GM23248 (cell line): ENCODE data around the gene ADAM12. TPM values are rescaled to one million over a fixed set of nuclear protein-coding genes. Genes with fewer than 3 reads are reported as not detected.

Experiments used
- DNase-seq: peaks from one replicate; pipeline ENCODE4 v3.0.0-alpha.2; 2015
- H2AFZ ChIP-seq: fragments of 200-600 bp; sonication (generic); 2 replicates; pipeline ENCODE4 v1.6.1; 2016; ENCODE audit warnings: antibody characterized with exemption
- H3F3A ChIP-seq: fragments of 200-600 bp; sonication (generic); 2 replicates; pipeline ENCODE4 v1.6.1; 2016; ENCODE audit warnings: mild to moderate bottlenecking, antibody characterized with exemption, mixed run types; ENCODE audit not compliant: insufficient read depth
- H3K27ac ChIP-seq: fragments of 200-600 bp; sonication (generic); 2 replicates; pipeline ENCODE4 v1.5.1; 2016; ENCODE audit warnings: mild to moderate bottlenecking
- H3K27me3 ChIP-seq: fragments of 200-600 bp; sonication (generic); replicated peaks from 2 replicates; pipeline ENCODE4 v1.6.1; 2016; ENCODE audit warnings: mild to moderate bottlenecking; ENCODE audit not compliant: insufficient read depth
- H3K36me3 ChIP-seq: fragments of 200-600 bp; sonication (generic); 2 replicates; pipeline ENCODE4 v1.6.1; 2016; ENCODE audit warnings: low read depth, mild to moderate bottlenecking
- H3K4me1 ChIP-seq: fragments of 200-600 bp; sonication (generic); 2 replicates; pipeline ENCODE4 v1.6.1; 2016; ENCODE audit warnings: mild to moderate bottlenecking; ENCODE audit not compliant: insufficient read depth
- H3K4me2 ChIP-seq: fragments of 200-600 bp; sonication (generic); one replicate; pipeline ENCODE4 v1.6.1; 2016; ENCODE audit warnings: mild to moderate bottlenecking; ENCODE audit not compliant: unreplicated experiment
- H3K4me3 ChIP-seq: fragments of 200-600 bp; sonication (generic); 2 replicates; pipeline ENCODE4 v1.5.1; 2016; ENCODE audit warnings: mild to moderate bottlenecking
- H3K79me2 ChIP-seq: fragments of 200-600 bp; sonication (generic); 2 replicates; pipeline ENCODE4 v1.6.1; 2016; ENCODE audit warnings: mild to moderate bottlenecking; ENCODE audit not compliant: insufficient read depth
- H3K9ac ChIP-seq: fragments of 200-600 bp; sonication (generic); 2 replicates; pipeline ENCODE4 v1.6.1; 2016; ENCODE audit warnings: mild to moderate bottlenecking
- H3K9me2 ChIP-seq: fragments of 200-600 bp; sonication (generic); 2 replicates; pipeline ENCODE4 v1.6.1; 2016; ENCODE audit warnings: mixed run types, mild to moderate bottlenecking, moderate library complexity; ENCODE audit not compliant: insufficient read depth
- H3K9me3 ChIP-seq: fragments of 200-600 bp; sonication (generic); one replicate; pipeline ENCODE4 v1.6.1; 2017; ENCODE audit warnings: low read depth
- H4K20me1 ChIP-seq: fragments of 200-600 bp; sonication (generic); 2 replicates; pipeline ENCODE4 v1.6.0; 2016; ENCODE audit not compliant: insufficient read depth
- EZH2 ChIP-seq: fragments of 200-600 bp; sonication (generic); IDR thresholded peaks from 2 replicates; pipeline ENCODE4 v1.6.1; 2018; ENCODE audit warnings: antibody characterized with exemption, mild to moderate bottlenecking; ENCODE audit not compliant: insufficient read depth, poor library complexity, severe bottlenecking
- EZH2phosphoT487 ChIP-seq: fragments of 200-600 bp; sonication (generic); IDR thresholded peaks from 2 replicates; pipeline ENCODE4 v1.6.1; 2018; ENCODE audit warnings: antibody characterized with exemption, moderate library complexity, mild to moderate bottlenecking, low read depth; ENCODE audit not compliant: insufficient read depth
- WGBS, 2 experiments: methylation state at CpG; one replicate each; pipeline ENCODE4 v1.1.6; 2015 to 2017; ENCODE audit warnings: low lambda C conversion rate in 2 of 2, low coverage in 1 of 2; ENCODE audit errors: missing lambda C conversion rate in 2 of 2; 5-methylcytosine and 5-hydroxymethylcytosine counted together
- in situ Hi-C: fragments of 300-500 bp; cut with MboI; formaldehyde crosslinking; loops from 2 replicates; pipeline ENCODE4 v1.15.0; 2020
- polyA plus RNA-seq: library from polyadenylated mRNA; unstranded; fragments of >200 nt; fragmentation: Nextera tagmentation; extraction: Ambion mirVana; gene quantifications from 2 replicates; pipeline ENCODE4 v1.2.1, GENCODE V29; 2016
- total RNA-seq: library from RNA; depleted of rRNA; stranded (reverse); fragments of >200 nt; shearing (Covaris generic); gene quantifications from 2 replicates; pipeline ENCODE4 v1.2.3, GENCODE V29; 2014; rRNA removed

Gene ADAM12
- total RNA-seq (127 and 141 TPM in 2 replicates), polyA plus RNA-seq (58.4 and 59.0 TPM in 2 replicates)

GRCh38 chr10:126387931-126388911 lies at the start of gene ADAM12:
Gene ADAM12 (minus strand): TSS chr10:126388477. CDS start chr10:126388145, 332 bp downstream.
- peak within 1 kb of the TSS; percentile 71 for H3K27ac ChIP-seq
- DNase-seq, result peak; percentile 86
- H3K9ac ChIP-seq, result peak within 1 kb of the TSS; percentile 86
- peak within 1 kb of the TSS; percentile 88 for H3K4me3 ChIP-seq
- H3K9me2 ChIP-seq, result no peaks in the 10 kb centered on the region
- peak within 1 kb of the TSS; percentile 64 for H2AFZ ChIP-seq
- peaks cover 58% of the 10 kb centered on the region for H3F3A ChIP-seq
- TF ChIP-seq EZH2 (no peak), EZH2phosphoT487 (no peak)
- H3K4me1 ChIP-seq, result peaks cover 47% of the 10 kb centered on the region
- H3K79me2 ChIP-seq, result peaks cover 40% of the 10 kb centered on the region
- no peaks in the 10 kb centered on the region for H3K9me3 ChIP-seq
- no peaks in the 10 kb centered on the region for H4K20me1 ChIP-seq
- in situ Hi-C loops, result loop anchor here (10.0 kb wide), 1 partner anchor 403 kb away; no protein-coding TSS in a partner anchor
- WGBS, 2 experiments, result 10 to 14% methylated on average over 77 to 98 of the region's 127 CpGs
- no peaks in the 10 kb centered on the region for H3K27me3 ChIP-seq
- H3K4me2 ChIP-seq, result peak within 1 kb of the TSS; percentile 94
- H3K36me3 ChIP-seq, result peaks cover 1% of the 10 kb centered on the region; the same call in 1 of the 2 replicates

DNA sequence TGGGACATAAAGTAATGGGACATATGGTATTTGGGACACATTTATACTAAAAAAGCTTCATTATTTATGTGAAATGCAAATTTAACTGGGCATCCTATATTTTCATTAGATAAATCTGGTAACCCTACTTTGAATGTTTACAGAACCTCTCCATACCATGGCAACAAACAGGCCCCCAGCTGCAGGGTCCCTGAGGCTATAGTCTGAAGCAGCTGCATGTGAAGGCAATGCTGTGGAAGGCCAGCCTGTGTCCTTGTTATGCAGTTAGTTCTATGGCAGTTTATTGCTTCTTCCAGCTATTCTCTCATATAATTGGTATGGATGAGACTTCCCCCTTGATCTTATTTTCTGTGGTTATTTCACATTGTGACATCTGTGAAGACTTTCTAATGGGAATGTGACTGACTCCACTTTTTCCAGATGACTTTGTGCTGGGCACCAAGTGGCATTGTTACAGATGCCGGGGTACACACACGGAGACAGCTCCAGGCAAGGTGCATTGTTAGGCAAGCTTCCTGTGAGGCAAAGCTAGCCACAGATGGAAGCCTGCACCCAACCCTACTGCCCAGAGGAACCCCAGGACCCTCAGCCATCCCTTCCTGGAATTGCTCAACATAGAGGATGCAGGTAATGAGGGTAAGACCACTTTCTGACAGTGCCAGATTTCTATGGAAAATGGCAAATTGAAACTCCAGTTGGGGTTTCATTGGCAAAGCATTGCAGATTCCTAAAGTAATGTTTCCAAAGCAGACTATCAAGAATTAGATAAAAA lies 49.5 kb upstream of the ADAM12 start:
- no peak overlapping the region for H2AFZ ChIP-seq
- H3K4me2 ChIP-seq, result no peak overlapping the region
- no peaks in the 10 kb centered on the region for H3K79me2 ChIP-seq
- H3F3A ChIP-seq, result no peaks in the 10 kb centered on the region
- H3K9me2 ChIP-seq, result no peaks in the 10 kb centered on the region
- no peak for TF ChIP-seq EZH2phosphoT487
- no peak for TF ChIP-seq EZH2
- in situ Hi-C loops, result no loop called here
- H3K4me1 ChIP-seq, result no peaks in the 10 kb centered on the region
- H4K20me1 ChIP-seq, result no peaks in the 10 kb centered on the region
- H3K4me3 ChIP-seq, result no peak overlapping the region
- H3K9me3 ChIP-seq, result no peaks in the 10 kb centered on the region
- 0 out of 2 replicates have a peak, but pooled peaks cover 5% of the 10 kb centered on the region for H3K36me3 ChIP-seq
- no peak for DNase-seq
- H3K9ac ChIP-seq, result no peak overlapping the region
- H3K27ac ChIP-seq, result no peak overlapping the region
- no peaks in the 10 kb centered on the region for H3K27me3 ChIP-seq
- WGBS, 2 experiments, result 31 to 35% methylated on average over 2 of the region's 2 CpGs

DNA sequence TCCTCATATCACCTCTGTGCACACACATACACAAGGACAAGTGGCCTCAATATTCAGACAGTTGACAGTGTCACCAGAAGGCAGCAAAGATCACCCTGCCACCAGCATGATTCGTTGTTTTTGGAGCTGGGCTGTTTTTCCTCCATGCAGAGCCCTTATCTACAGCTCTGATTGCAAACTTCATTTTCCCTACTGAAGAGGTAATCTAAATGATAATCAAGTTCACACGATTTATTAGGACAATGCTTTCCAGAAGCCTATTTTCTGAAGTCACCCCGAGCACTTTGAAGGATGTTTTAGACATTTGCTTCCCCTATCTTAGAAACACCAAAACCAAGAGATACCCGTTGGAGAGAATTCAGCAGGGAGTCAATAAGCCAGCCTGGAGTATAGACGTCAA lies 46.0 kb upstream of the ADAM12 start:
- TF ChIP-seq EZH2phosphoT487 (no peak), EZH2 (no peak)
- Histone ChIP-seq H3K79me2 (no peaks in the 10 kb centered on the region), H3K27me3 (no peaks in the 10 kb centered on the region), H3K4me2 (no peak overlapping the region), H3K9me3 (no peaks in the 10 kb centered on the region), H2AFZ (no peak overlapping the region), H3K9ac (no peak overlapping the region), H3K4me1 (no peaks in the 10 kb centered on the region), H3K36me3 (0 out of 2 replicates have a peak, but pooled peaks cover 1% of the 10 kb centered on the region), H3K9me2 (no peaks in the 10 kb centered on the region), H4K20me1 (no peaks in the 10 kb centered on the region), H3K4me3 (no peak overlapping the region), H3K27ac (no peak overlapping the region), H3F3A (no peaks in the 10 kb centered on the region)
- DNase-seq, result no peak
- 74 to 80% methylated on average over 5 of the region's 5 CpGs for WGBS, 2 experiments
- in situ Hi-C loops, result no loop called here

DNA sequence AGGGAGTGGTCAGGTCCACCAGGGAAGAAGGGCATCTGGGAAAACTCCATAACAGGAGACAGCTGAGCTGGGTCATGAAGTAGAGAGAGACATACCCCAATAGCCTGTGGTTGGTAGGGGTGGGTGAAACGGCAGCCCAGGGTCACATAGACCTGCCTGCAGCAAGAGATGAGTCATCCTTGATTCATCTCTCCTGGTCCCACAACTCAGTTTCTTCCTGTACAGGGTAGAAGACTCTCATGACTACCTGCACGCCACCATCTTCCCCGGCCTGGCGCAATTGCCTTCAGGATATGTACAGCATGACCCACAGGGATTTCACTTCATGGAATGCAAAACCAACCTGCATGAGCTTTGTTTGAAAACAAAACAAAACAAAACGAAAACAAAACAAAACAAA lies 45.1 kb upstream of the ADAM12 start:
- in situ Hi-C loops, result no loop called here
- 67% methylated on average over 5 of the region's 5 CpGs for WGBS, 2 experiments
- Histone ChIP-seq H3K27ac (no peak overlapping the region), H3K27me3 (no peaks in the 10 kb centered on the region), H3K4me3 (no peak overlapping the region), H2AFZ (no peak overlapping the region), H3K79me2 (no peaks in the 10 kb centered on the region), H3K4me2 (no peak overlapping the region), H3K36me3 (no peaks in the 10 kb centered on the region), H3K9me2 (no peaks in the 10 kb centered on the region), H3K9ac (no peak overlapping the region), H3K4me1 (no peaks in the 10 kb centered on the region), H3K9me3 (no peaks in the 10 kb centered on the region), H4K20me1 (no peaks in the 10 kb centered on the region), H3F3A (no peaks in the 10 kb centered on the region)
- TF ChIP-seq EZH2, result no peak
- TF ChIP-seq EZH2phosphoT487, result no peak
- DNase-seq, result no peak
